HUDEP-2 (cell line): ENCODE measurements around the gene ZNF628.
A peak's percentile ranks its signal among the peaks of the same experiment; 100 is the strongest.
"Not testable (repeated sequence)": the region's sequence is repeated elsewhere in the genome, so short reads cannot be mapped to it uniquely, and the experiment has no call there.

Experiments
- DNase-seq, 76 experiments: peaks; one replicate each; lab custom pipeline; 2025; ENCODE audit not compliant: unreplicated experiment in 76 of 76; lab: John Stamatoyannopoulos, UW

Gene ZNF628

GRCh38 chr19:55493645-55494171 is 17.3 kb downstream of the ZNF628 start:
- no peak for DNase-seq

- DNase-seq = no peak
These were observed 17.9 kb downstream of the ZNF628 start for GRCh38 chr19:55494172-55494761.

DNA sequence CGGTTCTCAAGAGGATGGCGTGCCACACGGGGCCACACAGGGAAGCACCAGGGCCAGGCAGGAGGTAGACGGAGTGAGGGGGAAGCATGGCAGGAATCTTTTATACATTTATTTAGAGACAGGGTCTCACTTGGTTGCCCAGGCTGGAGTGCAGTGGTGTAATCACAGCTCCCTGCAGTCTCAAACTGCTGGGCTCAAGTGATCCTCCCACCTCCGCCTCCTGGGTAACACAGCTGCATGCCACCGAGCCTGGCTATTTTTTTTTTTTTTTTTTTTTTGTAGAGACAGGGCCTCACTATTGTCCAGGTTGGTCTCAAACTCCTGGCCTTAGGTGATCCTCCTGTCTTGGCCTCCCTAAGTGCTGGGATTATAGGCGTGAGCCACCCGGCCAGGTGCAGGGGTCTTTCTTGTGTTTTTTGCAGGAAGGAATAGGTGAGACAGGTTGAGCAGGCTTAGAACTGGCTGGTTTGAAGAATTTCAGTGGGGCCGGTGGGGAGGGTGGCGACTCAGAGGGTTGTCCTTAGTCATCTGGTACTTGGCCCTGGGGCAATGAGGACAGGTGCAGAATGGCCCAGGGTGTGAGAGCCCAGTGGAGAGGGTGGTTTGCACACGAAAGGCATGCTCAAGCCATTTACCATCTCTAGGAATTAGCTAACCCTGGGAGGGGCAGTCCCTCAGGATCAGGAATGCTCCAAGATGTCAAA is 19.4 kb downstream of the ZNF628 start:
- no peak for DNase-seq

- DNase-seq = not testable (repeated sequence)
These were observed 20.4 kb downstream of the ZNF628 start for GRCh38 chr19:55496820-55497219.

DNA sequence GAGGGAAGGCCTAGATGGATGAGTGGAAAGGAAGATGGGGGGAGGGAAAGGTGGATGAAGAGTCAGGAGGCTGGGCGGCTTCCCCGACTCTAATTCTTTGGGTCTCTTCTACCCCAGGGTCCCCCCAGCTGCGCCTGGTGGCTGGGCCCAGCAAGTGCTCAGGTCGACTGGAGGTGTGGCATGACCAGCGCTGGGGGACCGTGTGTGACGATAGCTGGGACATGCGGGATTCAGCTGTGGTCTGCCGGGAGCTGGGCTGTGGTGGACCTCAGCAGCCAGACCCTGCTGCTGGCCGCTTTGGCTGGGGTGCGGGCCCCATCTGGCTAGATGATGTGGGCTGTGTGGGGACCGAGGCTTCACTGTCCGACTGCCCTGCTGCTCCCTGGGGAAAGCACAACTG is 21.3 kb downstream of the ZNF628 start:
- no peak for DNase-seq

- DNase-seq = no peak
These were observed 21.9 kb downstream of the ZNF628 start for GRCh38 chr19:55498246-55498840.

- DNase-seq = no peak
These were observed 24.0 kb downstream of the ZNF628 start for GRCh38 chr19:55500368-55500952.

GRCh38 chr19:55502197-55502952 is 26.0 kb downstream of the ZNF628 start:
- no peak for DNase-seq

- no peak for DNase-seq
These were observed 26.7 kb downstream of the ZNF628 start for GRCh38 chr19:55503157-55503501.

GRCh38 chr19:55503502-55504251 is 27.3 kb downstream of the ZNF628 start:
- peak in 75 of 76 experiments; percentile 54 to 100 (median 93) for DNase-seq

DNA sequence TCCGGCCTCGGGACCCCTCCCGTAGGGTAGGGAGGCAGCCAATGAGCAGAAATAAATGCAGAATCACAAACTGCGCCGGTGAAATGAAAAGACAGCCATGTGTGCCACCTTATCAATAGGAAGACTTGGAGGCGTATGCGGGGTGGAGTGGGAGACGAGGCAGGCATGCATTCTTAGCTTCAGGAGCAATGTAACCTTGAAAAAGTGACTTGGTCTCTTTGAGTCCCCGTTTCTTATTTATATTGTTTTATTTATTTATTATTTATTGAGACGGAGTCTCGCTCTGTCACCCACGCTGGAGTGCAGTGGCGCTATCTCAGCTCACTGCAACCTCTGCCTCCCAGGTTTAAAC is 27.8 kb downstream of the ZNF628 start:
- DNase-seq = no peak

DNA sequence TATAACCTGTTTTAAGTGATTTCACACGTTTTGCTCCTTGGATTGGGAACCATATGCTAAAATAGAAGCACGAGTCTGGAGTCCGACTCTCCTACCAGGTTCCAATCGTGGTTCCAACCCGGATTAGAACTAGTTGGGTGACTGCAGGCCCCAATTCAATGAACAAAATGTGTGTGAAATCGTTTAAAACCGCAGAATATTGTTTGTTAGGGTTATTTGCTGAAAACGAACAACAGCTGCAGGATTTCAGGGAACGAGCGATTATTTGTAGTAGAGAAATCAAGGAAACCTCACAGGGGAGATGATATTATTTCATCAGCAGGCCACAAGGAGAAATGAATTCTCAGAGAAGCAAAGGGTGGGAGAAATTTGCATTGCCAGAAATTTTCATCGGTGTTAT is 28.6 kb downstream of the ZNF628 start:
- DNase-seq = no peak

DNA sequence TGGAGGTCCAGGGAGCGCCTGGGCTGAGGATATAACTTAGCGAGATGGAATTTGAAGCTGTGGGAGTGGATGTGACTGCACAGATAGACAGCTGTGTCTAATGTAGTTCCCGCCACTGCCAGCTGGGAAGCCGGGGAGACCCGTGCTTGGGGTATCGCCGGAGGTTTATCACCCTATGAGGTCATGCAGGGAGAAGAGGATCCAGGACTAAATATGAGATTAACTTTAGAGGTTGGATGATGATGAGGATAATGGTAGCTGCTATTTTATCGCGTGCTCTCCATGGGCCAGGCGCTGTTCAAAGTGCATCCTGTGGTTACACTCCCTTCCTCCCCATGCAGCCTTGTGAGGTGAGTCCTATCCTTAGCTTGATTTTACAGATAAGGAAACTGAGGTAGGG is 31.7 kb downstream of the ZNF628 start:
- no peak for DNase-seq

GRCh38 chr19:55516878-55517620 is 40.6 kb downstream of the ZNF628 start:
- DNase-seq = peak in 75 of 76 experiments; percentile 55 to 98 (median 90)

DNA sequence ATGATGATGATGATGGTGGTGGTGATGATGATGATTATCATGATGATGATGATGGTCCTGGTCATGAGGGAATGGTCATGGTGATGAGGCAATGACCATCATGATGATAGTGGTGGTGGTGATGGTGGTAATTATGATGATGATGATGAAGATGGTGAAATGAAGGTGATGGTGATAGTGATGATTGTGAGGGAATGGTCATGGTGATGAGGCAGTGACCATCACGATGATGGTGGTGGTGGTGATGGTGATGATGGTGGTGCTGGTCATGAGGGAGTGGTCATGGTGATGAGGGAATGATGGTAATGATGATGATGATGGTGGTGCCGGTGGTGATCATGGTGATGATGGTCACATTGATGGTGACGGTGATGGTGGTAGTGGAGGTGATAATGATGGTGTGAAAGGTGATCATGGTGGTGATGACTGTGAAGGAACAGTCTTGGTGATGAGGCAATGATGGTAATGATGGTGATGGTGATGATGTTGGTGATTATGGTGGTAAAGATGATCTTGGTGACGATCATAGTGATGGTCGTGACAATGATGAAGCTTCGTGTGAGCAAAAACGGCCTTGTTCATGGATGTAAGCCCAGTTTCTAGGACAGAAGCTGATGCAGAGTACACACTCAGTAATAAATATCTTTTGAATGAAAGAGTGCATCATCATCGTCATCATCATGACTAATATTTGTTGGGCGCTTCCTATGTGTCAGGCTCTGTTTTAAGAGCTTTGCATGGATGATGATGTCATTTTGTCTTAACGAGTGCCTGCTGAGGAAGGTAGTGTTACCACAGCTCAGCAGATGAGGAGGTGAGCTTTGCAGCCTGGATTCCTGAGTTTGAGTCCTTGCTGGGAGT is 43.3 kb downstream of the ZNF628 start:
- DNase-seq = no peak

DNA sequence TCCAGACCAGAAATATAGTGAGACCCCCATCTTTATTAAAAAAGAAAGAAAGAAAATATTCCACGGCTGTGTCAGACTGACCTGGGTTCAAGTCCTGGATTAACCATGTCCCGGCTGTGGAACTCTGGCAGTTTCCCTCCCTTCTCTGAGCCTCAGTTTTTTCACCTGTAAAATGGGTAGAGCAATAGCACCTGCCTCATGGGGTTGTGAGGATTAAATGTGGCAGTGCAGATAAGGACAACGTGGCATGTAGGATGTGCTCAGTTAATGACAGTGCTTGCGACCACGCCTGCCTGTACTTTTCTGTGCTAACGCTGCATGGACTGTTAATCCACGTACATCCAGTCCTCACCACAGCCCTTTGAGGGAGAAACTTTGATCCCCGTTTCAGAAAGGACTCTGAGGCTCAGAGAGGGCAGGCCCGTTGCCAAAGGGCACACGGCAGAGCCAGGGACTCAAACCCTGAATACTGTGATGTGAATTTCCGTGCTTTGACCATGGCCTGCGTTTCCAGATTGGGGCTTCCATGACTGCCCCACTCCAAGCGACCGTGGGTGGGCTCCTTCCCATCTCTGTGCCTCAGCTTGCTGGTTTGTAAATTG is 44.4 kb downstream of the ZNF628 start:
- DNase-seq = peak in 13 of 76 experiments; percentile 13 to 36 (median 26)

DNA sequence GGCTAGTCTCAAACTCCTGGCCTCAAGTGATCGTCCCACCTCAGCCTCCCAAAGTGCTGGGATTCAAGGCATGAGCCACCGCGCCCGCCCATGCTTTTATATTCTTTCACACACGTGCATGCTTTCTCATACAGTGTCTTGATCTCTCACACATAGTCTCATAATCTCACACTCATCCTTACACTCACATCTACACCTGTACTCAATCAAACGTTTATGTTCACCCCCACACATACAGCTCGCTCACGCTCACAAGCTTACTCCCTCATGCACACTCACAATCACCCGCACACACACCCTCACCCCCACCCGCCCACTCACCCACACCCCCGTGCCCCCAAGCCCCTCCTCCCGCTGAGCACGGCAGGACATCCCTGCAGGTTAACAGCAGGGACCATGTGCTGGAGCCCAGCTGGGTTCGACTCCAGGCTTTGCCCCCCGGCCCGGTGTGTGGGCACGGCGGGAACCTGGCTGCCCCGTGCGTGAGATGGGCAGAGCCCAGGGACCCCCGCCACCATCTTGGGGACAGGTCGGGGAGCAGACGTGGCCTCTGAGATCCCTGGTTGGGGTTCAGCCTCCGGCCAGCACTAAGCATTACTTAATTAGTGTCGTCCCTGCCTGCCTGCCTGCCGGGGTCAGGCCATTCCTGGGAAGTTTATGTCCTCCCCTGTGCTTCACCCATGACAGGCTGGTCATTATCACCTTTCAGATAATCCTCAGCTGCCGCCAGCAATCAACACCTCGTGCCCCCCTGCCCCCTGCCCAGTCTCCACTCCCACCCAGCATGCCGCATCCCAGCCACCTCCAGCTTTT is 49.1 kb downstream of the ZNF628 start:
- no peak for DNase-seq
